Ishikawa (cell line): ENCODE data around the gene VSTM2A.

Source experiments
- CEBPB ChIP-seq: IDR thresholded peaks from 2 replicates; pipeline ENCODE4 v1.6.1; 2012
- CREB1 ChIP-seq: IDR thresholded peaks from 2 replicates; pipeline ENCODE4 v1.6.1; 2012; ENCODE audit warnings: low read depth
- EGR1 ChIP-seq: IDR thresholded peaks from 2 replicates; pipeline ENCODE4 v1.6.1; 2012
- EP300 ChIP-seq: IDR thresholded peaks from 2 replicates; pipeline ENCODE4 v1.6.1; 2012; ENCODE audit warnings: borderline replicate concordance
- FOXM1 ChIP-seq: IDR thresholded peaks from 2 replicates; pipeline ENCODE4 v1.6.1; 2012; ENCODE audit warnings: low read depth, borderline replicate concordance
- MAX ChIP-seq: IDR thresholded peaks from 2 replicates; pipeline ENCODE4 v1.6.1; 2012
- NFIC ChIP-seq: IDR thresholded peaks from 2 replicates; pipeline ENCODE4 v1.6.1; 2012
- RAD21 ChIP-seq: IDR thresholded peaks from 2 replicates; pipeline ENCODE4 v1.6.1; 2012; ENCODE audit warnings: low read depth
- REST ChIP-seq: IDR thresholded peaks from 2 replicates; pipeline ENCODE4 v1.6.1; 2012; ENCODE audit warnings: low read depth, mild to moderate bottlenecking
- TAF1 ChIP-seq: IDR thresholded peaks from 2 replicates; pipeline ENCODE4 v1.6.1; 2012; ENCODE audit warnings: low read depth, mild to moderate bottlenecking
- TCF12 ChIP-seq: IDR thresholded peaks from 2 replicates; pipeline ENCODE4 v1.6.1; 2012; ENCODE audit warnings: low read depth
- TEAD4 ChIP-seq: IDR thresholded peaks from 2 replicates; pipeline ENCODE4 v1.6.1; 2012
- USF1 ChIP-seq: IDR thresholded peaks from 2 replicates; pipeline ENCODE4 v1.6.1; 2012
- YY1 ChIP-seq: IDR thresholded peaks from 2 replicates; pipeline ENCODE4 v1.6.1; 2012; ENCODE audit warnings: low read depth
- ZBTB7A ChIP-seq: IDR thresholded peaks from 2 replicates; pipeline ENCODE4 v1.6.1; 2012; ENCODE audit warnings: low read depth

Gene VSTM2A

GRCh38 chr7:54556121-54556520 lies 13.9 kb downstream of the VSTM2A start:
- TF ChIP-seq EGR1 = no peak
- no peak for TF ChIP-seq TCF12
- no peak for TF ChIP-seq CREB1
- TF ChIP-seq EP300 = no peak
- TF ChIP-seq RAD21 = no peak
- no peak for TF ChIP-seq FOXM1
- no peak for TF ChIP-seq NFIC
- TF ChIP-seq CEBPB = no peak
- no peak for TF ChIP-seq USF1
- TF ChIP-seq YY1 = no peak
- TF ChIP-seq MAX = no peak
- TF ChIP-seq ZBTB7A = no peak
- TF ChIP-seq TAF1 = no peak

- TF ChIP-seq CEBPB (no peak), REST (no peak), NFIC (no peak), RAD21 (no peak), EGR1 (no peak), EP300 (no peak), MAX (no peak), ZBTB7A (no peak), TCF12 (no peak), TEAD4 (no peak), CREB1 (no peak)
These were observed 17.2 kb downstream of the VSTM2A start for GRCh38 chr7:54559401-54559800.

GRCh38 chr7:54560198-54560597 lies 18.0 kb downstream of the VSTM2A start:
- TF ChIP-seq ZBTB7A (no peak), REST (no peak), MAX (no peak), TEAD4 (no peak), TAF1 (no peak), YY1 (no peak), EGR1 (no peak), RAD21 (no peak)

- no peak for TF ChIP-seq FOXM1
- TF ChIP-seq YY1 = no peak
- TF ChIP-seq REST = no peak
- no peak for TF ChIP-seq USF1
- TF ChIP-seq NFIC = no peak
- TF ChIP-seq CREB1 = no peak
- no peak for TF ChIP-seq TCF12
- TF ChIP-seq CEBPB = no peak
- no peak for TF ChIP-seq MAX
- no peak for TF ChIP-seq ZBTB7A
- TF ChIP-seq TEAD4 = no peak
- no peak for TF ChIP-seq RAD21
- no peak for TF ChIP-seq EGR1
- TF ChIP-seq TAF1 = no peak
These were observed 18.5 kb downstream of the VSTM2A start for GRCh38 chr7:54560723-54561122.
